CD4-positive, alpha-beta T cell (primary cell): ENCODE data around the gene FAR1. TPM values are rescaled to one million over a fixed set of nuclear protein-coding genes. Genes with fewer than 3 reads are reported as not detected.
"Not testable (repeated sequence)": the region's sequence is repeated elsewhere in the genome, so short reads cannot be mapped to it uniquely, and the experiment has no call there.

ENCODE experiments used
- ATAC-seq: fragments of 200-7000 bp; cut with Tn5 transposase; one replicate; pipeline ENCODE4 v1.10.0; 2022; ENCODE audit warnings: mild to moderate bottlenecking; ENCODE audit not compliant: poor library complexity
- CTCF ChIA-PET: fragments of 350-600 bp; sonication (Branson Sonifier 250); formaldehyde crosslinking; loops from one replicate; lab custom pipeline; 2021; ENCODE audit warnings: antibody characterized with exemption, inconsistent platforms; lab: Charles Lee
- POLR2A ChIA-PET: fragments of 350-600 bp; sonication (Branson Sonifier 250); formaldehyde crosslinking; loops from one replicate; lab custom pipeline; 2021; ENCODE audit warnings: antibody characterized with exemption, inconsistent platforms; lab: Charles Lee
- DNase-seq, 14 experiments: peaks; one replicate each; pipeline ENCODE4 v3.0.0-alpha.2; 2013 to 2020; ENCODE audit warnings: mixed read lengths in 2 of 14
- H3K27ac ChIP-seq, 2 donors: one replicate each; pipeline versions ENCODE4 v1.5.1 to v1.7.0; 2013; ENCODE audit warnings: low read length in 2 of 2, low read depth in 1 of 2, mild to moderate bottlenecking in 1 of 2
- H3K27me3 ChIP-seq, 2 experiments: 1 replicate in 1 of 2; 2 replicates in 1 of 2; pipeline versions ENCODE4 v1.6.1 to v1.7.0; 2013; ENCODE audit warnings: low read length in 2 of 2, control low read depth in 1 of 2, mild to moderate bottlenecking in 1 of 2, moderate library complexity in 1 of 2; ENCODE audit not compliant: insufficient read depth in 2 of 2, control insufficient read depth in 1 of 2
- H3K36me3 ChIP-seq: one replicate; pipeline ENCODE4 v1.6.1; 2013; ENCODE audit warnings: low read length, control low read depth; ENCODE audit not compliant: insufficient read depth
- H3K4me1 ChIP-seq: one replicate; pipeline ENCODE4 v1.6.1; 2013; ENCODE audit warnings: low read length, control low read depth; ENCODE audit not compliant: insufficient read depth
- H3K4me3 ChIP-seq: one replicate; pipeline ENCODE4 v1.5.1; 2013; ENCODE audit warnings: mild to moderate bottlenecking, low read length, moderate library complexity
- H3K9me3 ChIP-seq, 2 experiments: 1 replicate in 1 of 2; 2 replicates in 1 of 2; pipeline versions ENCODE4 v1.6.1 to v1.7.0; 2013; ENCODE audit warnings: low read length in 2 of 2, mild to moderate bottlenecking in 2 of 2, control low read depth in 1 of 2, moderate library complexity in 1 of 2; ENCODE audit not compliant: control insufficient read depth in 1 of 2, insufficient read depth in 1 of 2
- H3K27ac Mint-ChIP-seq: one replicate; pipeline ENCODE4 v1.8.0; 2020; ENCODE audit warnings: mixed read lengths
- H3K27me3 Mint-ChIP-seq: one replicate; pipeline ENCODE4 v1.8.0; 2021; ENCODE audit warnings: mixed read lengths
- H3K36me3 Mint-ChIP-seq: one replicate; pipeline ENCODE4 v1.8.0; 2021; ENCODE audit warnings: low read depth, mixed read lengths
- H3K4me1 Mint-ChIP-seq: one replicate; pipeline ENCODE4 v1.8.0; 2021; ENCODE audit warnings: low read depth, mixed read lengths
- H3K4me3 Mint-ChIP-seq: one replicate; pipeline ENCODE4 v1.8.0; 2020; ENCODE audit warnings: mild to moderate bottlenecking, mixed read lengths
- H3K9me3 Mint-ChIP-seq: one replicate; pipeline ENCODE4 v1.8.0; 2020; ENCODE audit warnings: mixed read lengths
- intact Hi-C, 2 experiments: fragments of 100-400 bp; cut with DNase I in 1 of 2; cut with micrococcal nuclease in 1 of 2; formaldehyde crosslinking; loops; one replicate each; pipeline versions ENCODE4 v1.15.1 to v1.9.0; 2023 to 2025; cut with DNase I, micrococcal nuclease
- total RNA-seq, 174 experiments: library from RNA in 2 of 174; stranded (reverse) in 2 of 174; gene quantifications; one replicate each; pipeline ENCODE4 v1.2.3 and lab custom pipeline; 2021 to 2026
- TF ChIP-seq, protein P1 (sequence below): fragments of 200-600 bp; IDR thresholded peaks from one replicate; pipeline ENCODE4 v1.8.0; 2022; ENCODE audit warnings: antibody characterized with exemption, mild to moderate bottlenecking

The FAR1 gene
- total RNA-seq, 2 experiments from 2014 or later: 28.4 to 29.0 TPM

DNA sequence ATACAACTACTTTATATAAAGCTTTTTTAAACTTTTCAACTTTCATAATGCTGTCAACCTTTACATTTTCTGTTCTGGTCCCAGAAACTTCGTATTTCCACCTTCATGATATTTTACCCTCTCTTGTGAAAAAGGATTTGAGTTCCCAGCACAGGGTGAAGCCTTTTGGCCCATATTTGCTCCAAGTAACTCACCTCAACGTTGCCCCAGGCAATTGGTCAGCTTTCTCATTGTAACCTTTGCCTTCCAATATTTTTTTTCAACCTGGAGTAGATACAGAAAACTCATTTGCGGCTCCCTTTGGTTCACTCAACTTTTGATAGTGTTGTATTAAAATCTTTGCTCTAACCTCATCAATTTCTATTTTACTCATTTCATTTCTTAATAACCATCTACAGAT, 21.1 kb upstream of the FAR1 start:
- no peaks in the 10 kb centered on the region for H3K9me3 ChIP-seq
- peaks cover 21% of the 10 kb centered on the region for H3K27me3 Mint-ChIP-seq
- H3K4me1 Mint-ChIP-seq: no peaks in the 10 kb centered on the region
- H3K4me3 ChIP-seq: no peak overlapping the region
- ATAC-seq (no peak), DNase-seq (no peak)
- no peak overlapping the region for H3K27ac ChIP-seq
- intact Hi-C loops: no loop called here
- no peak overlapping the region for H3K27ac Mint-ChIP-seq
- no peaks in the 10 kb centered on the region for H3K36me3 Mint-ChIP-seq
- H3K27me3 ChIP-seq: peaks cover 4 to 7% of the 10 kb centered on the region in 2 experiments
- no peaks in the 10 kb centered on the region for H3K4me1 ChIP-seq
- no peak overlapping the region for H3K4me3 Mint-ChIP-seq
- H3K9me3 Mint-ChIP-seq: no peaks in the 10 kb centered on the region
- POLR2A ChIA-PET: no interaction called here
- CTCF ChIA-PET: no interaction called here
- TF ChIP-seq, protein P1, sequence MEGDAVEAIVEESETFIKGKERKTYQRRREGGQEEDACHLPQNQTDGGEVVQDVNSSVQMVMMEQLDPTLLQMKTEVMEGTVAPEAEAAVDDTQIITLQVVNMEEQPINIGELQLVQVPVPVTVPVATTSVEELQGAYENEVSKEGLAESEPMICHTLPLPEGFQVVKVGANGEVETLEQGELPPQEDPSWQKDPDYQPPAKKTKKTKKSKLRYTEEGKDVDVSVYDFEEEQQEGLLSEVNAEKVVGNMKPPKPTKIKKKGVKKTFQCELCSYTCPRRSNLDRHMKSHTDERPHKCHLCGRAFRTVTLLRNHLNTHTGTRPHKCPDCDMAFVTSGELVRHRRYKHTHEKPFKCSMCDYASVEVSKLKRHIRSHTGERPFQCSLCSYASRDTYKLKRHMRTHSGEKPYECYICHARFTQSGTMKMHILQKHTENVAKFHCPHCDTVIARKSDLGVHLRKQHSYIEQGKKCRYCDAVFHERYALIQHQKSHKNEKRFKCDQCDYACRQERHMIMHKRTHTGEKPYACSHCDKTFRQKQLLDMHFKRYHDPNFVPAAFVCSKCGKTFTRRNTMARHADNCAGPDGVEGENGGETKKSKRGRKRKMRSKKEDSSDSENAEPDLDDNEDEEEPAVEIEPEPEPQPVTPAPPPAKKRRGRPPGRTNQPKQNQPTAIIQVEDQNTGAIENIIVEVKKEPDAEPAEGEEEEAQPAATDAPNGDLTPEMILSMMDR: no peak
- no peaks in the 10 kb centered on the region for H3K36me3 ChIP-seq

DNA sequence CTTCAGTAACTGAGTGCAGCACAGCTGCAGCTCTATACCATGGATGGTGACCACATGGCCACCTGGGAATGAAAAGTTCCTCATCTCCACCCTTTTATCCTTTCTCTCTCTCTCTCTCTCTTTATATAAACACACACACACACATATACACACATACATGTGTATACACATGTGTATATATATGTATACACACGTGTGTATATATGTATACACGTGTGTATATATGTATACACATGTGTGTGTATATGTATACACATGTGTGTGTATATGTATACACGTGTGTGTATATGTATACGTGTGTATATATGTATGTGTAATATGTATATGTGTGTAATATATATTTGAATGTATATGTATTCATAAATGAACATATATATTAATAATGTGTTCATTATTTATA, 18.8 kb upstream of the FAR1 start:
- POLR2A ChIA-PET: interaction anchor here (0.6 kb wide), 1 partner anchor 1565 kb away, joined by 3 read pairs; no protein-coding TSS in a partner anchor
- Histone ChIP-seq H3K4me1 (no peaks in the 10 kb centered on the region), H3K27ac (no peak overlapping the region), H3K4me3 (no peak overlapping the region), H3K27me3 (peaks cover 4 to 7% of the 10 kb centered on the region in 2 experiments), H3K36me3 (no peaks in the 10 kb centered on the region), H3K9me3 (no peaks in the 10 kb centered on the region)
- Mint-ChIP-seq H3K4me1 (no peaks in the 10 kb centered on the region), H3K27me3 (peaks cover 27% of the 10 kb centered on the region), H3K36me3 (no peaks in the 10 kb centered on the region), H3K4me3 (no peak overlapping the region), H3K9me3 (no peaks in the 10 kb centered on the region), H3K27ac (no peak overlapping the region)
- DNase-seq (no peak), ATAC-seq (no peak)
- TF ChIP-seq, protein P1: no peak
- CTCF ChIA-PET: no interaction called here
- intact Hi-C loops: no loop called here

DNA sequence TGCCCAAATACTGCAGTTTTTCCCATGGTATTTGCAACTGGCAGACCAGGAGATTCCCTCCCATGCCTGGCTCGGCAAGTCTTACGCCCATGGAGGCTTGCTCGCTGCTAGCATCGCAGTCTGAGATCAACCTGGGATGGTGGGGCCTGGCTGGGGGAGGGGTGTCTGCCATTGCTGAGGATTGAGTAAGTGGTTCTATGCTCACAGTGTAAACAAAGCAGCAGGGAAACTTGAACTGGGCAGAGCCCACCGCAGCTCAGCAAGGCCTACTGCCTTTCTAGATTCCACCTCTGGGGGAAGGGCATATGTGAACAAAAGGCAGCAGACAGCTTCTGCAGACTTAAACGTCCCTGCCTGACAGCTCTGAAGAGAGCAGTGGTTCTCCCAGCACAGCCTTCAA, 17.0 kb upstream of the FAR1 start:
- POLR2A ChIA-PET, H3K4me1 Mint-ChIP-seq, intact Hi-C loops, H3K27ac Mint-ChIP-seq, H3K9me3 ChIP-seq, H3K4me3 ChIP-seq, H3K4me3 Mint-ChIP-seq, H3K27me3 ChIP-seq, H3K36me3 Mint-ChIP-seq, ATAC-seq, DNase-seq, H3K36me3 ChIP-seq, H3K4me1 ChIP-seq, CTCF ChIA-PET, H3K9me3 Mint-ChIP-seq, H3K27ac ChIP-seq: not testable (repeated sequence)
- peaks cover 36% of the 10 kb centered on the region for H3K27me3 Mint-ChIP-seq

DNA sequence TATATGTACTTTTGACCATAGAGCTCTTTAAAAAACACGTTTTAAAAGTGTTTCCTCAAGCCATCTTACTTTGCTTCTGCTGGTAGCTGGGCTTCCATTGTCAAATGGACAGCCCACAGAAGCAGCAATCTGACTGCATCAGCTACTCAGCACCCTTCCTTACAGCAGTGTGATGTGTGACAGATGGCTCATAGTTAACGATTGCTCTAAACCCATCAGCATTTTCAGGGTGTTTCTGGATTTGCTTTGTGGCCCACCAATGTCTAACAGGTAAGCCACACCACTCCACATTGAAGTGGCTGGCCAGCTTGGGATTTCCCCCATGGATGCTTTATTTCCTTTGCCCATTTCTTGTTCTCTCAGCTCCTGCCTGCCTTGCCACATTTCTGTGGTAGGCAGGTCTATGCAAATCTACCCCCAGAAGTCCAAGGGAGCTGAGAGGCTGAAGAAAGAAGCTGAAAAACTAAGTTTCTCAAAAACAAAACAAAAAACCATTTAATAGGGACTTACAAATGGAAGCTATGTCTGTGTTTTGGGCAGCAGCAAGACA, 7.3 kb upstream of the FAR1 start:
- Histone ChIP-seq H3K4me3 (no peak overlapping the region), H3K9me3 (peaks cover 9 to 16% of the 10 kb centered on the region in 2 experiments), H3K4me1 (no peaks in the 10 kb centered on the region), H3K27ac (no peak overlapping the region), H3K36me3 (no peaks in the 10 kb centered on the region), H3K27me3 (no peaks in the 10 kb centered on the region)
- Mint-ChIP-seq H3K27me3 (peaks cover 19% of the 10 kb centered on the region), H3K27ac (no peak overlapping the region), H3K9me3 (peaks cover 10% of the 10 kb centered on the region), H3K36me3 (no peaks in the 10 kb centered on the region), H3K4me1 (no peaks in the 10 kb centered on the region), H3K4me3 (no peak overlapping the region)
- CTCF ChIA-PET: no interaction called here
- TF ChIP-seq, protein P1: no peak
- no peak for ATAC-seq
- intact Hi-C loops: loop anchor here (10.0 kb wide), 3 partner anchors 196 to 1546 kb away; partner anchors contain the start of genes BTBD10 (in 1 of the 2), MICAL2 (in 1 of the 2) and SPON1 (in 1 of the 2)
- DNase-seq: no peak
- POLR2A ChIA-PET: no interaction called here
